ENCODE measurements around the gene CFAP20DC. TPM values are rescaled to one million over a fixed set of nuclear protein-coding genes. Genes with fewer than 3 reads are reported as not detected.
"Not testable (repeated sequence)": the region's sequence is repeated elsewhere in the genome, so short reads cannot be mapped to it uniquely, and the experiment has no call there.

CFAP20DC gene
- total RNA-seq, 1 donor from 2014 or later, result 0.18 TPM

- DNase-seq (ENCODE audit: low spot score), result no peak
Measured at GRCh38 chr3:58868097-58868779, 181.6 kb downstream of the CFAP20DC start.

- no peak for DNase-seq (ENCODE audit: low spot score)
Measured at GRCh38 chr3:58867621-58868020, 182.2 kb downstream of the CFAP20DC start.

DNA sequence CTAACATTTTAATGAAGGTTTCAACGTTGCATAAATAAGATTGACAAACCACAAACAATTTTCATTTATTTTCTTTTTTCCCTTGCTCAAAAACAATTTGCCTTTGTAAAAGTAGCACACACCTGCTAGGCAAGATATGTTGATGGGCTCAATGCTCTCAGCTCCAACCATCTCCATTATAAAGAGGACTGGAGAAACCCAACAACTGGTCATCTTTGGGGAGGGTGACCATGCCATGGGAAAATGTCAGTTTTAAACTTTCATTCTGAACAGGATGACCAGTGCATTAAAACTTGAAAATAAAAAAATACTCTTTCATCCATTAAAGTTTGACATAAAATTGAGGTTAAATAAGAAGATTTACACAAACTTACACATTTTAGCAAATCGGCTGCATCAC is 183.7 kb downstream of the CFAP20DC start:
- no peak for DNase-seq (ENCODE audit: low spot score)

DNA sequence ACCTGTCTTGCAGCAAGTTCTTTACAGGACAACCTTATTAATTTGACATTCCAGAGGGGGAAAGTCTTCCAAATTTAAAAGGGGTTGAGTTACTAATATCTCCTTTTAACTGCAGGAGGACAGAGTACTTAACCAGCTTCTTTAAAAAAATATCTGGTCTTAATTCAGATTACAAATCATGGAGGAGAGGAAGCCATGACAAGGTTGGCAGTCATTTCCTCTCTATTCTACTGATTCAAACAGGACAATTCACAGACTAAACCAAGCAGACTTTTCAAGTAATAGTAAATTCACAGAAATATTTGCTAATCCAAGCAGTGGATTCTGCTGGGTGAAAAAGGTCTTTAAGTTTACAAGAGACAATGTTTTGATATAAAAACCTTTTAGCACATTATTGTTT is 185.3 kb downstream of the CFAP20DC start:
- DNase-seq (ENCODE audit: low spot score), result no peak

- no peak for DNase-seq (ENCODE audit: low spot score)
Measured at GRCh38 chr3:58863206-58863605, 186.6 kb downstream of the CFAP20DC start.

DNA sequence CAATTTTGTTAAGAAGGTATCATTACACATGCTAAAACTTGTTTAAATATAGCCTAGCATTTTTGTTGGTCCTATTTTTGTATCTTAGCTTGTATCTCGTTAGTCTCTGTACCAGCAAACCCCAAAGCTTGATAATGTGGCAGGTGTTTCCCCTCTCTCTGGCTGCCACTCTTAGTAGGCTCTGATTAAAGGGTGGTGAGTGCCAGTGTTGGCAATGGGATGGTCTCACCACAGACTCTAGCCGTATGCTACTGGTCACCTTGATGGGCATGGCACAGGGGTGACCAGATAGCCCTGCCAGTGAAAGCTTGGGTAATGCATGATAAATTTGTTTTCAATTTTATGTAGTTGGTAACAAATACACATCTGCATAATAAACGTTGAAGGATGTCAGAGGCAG is 188.3 kb downstream of the CFAP20DC start:
- no peak for DNase-seq (ENCODE audit: low spot score)

DNA sequence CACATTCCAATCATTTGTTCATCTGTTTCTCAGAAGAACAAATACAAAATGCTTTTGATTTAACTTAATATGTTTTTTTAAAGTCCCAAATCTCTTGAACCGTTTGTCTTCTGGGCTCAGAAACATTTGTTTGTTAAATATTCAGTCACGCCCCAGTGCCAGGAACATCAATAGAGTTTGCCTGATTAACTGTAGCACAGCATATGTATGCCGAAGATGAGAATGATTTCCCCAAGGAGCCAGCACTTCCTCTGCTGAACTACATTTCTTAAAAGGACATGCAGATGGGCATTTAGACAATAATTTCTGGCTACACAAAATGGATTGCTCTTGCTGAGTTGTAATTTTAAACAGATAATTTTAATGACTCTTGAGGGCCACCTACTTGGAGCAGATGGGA is 191.7 kb downstream of the CFAP20DC start:
- DNase-seq (ENCODE audit: low spot score), result no peak

DNA sequence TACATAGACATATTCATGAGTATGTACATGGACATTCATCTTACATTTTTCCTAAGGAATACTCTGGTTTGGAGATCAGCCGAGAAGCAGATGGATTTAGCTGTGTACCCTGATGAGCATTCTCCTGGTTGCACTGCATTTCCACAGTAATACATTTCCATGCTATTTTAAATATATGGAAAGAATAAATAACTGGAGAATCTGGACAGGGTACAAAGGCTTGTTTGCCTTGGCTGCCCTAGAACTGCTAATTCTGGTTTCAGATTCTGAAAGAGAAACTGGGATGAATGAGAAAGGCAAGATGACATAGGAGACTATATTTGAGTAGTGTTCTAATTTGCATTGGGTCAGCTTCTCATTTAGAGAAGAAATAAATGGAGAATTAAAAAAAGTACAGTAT is 192.4 kb downstream of the CFAP20DC start:
- no peak for DNase-seq (ENCODE audit: low spot score)

DNA sequence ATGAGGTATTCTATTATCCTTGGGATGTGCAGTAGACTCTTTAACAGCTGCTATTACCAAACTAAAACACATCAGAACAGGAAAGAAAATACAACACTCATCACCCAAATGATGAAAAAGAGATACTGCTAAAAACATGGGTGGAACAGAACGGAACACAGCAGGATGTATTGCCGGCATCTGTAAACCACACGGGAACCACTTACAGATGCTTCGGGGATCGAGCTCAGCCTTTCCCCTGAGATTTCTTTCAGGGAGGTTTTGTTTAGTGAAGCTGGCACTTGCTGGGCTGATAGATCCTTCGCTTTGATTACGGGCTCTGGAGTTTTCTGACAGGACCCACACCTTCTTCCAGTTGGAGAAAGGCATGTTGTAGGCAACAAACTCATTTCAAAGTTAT is 201.0 kb downstream of the CFAP20DC start:
- no peak for DNase-seq (ENCODE audit: low spot score)

DNA sequence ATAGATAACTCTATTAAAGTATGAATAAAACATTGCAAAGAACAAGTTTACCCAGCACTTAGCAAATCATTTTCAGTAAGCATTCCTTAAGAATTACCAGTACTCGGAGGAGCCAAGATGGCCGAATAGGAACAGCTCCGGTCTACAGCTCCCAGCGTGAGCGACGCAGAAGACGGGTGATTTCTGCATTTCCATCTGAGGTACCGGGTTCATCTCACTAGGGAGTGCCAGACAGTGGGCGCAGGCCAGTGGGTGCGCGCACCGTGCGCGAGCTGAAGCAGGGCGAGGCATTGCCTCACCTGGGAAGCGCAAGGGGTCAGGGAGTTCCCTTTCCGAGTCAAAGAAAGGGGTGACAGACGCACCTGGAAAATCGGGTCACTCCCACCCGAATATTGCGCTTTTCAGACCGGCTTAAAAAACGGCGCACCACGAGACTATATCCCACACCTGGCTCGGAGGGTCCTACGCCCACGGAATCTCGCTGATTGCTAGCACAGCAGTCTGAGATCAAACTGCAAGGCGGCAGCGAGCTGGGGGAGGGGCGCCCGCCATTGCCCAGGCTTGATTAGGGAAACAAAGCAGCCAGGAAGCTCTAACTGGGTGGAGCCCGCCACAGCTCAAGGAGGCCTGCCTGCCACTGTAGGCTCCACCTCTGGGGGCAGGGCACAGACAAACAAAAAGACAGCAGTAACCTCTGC is 207.6 kb downstream of the CFAP20DC start:
- not testable (repeated sequence) for DNase-seq (ENCODE audit: low spot score)

DNA sequence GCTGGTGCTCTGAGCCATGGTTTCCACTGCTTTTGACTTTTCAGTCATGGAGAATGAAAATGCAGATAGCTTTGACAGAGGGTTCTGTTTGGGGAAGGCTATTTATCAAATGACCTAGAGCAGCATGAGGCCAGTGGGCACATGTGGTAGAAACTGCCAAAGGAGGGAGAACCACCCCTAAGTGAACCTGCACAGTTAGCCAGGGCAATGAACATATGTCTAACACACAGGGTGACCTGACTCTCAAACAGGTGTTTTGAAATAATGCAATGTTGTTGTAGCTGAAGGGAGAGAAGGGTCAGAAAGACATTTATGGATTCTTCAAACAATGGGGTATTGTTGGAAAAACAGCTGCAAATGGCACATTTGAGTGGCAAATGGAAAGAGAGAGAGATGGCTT is 208.9 kb downstream of the CFAP20DC start:
- no peak for DNase-seq (ENCODE audit: low spot score)

GRCh38 chr3:58839964-58840363 is 209.9 kb downstream of the CFAP20DC start:
- DNase-seq (ENCODE audit: low spot score), result no peak

GRCh38 chr3:58839187-58839586 is 210.6 kb downstream of the CFAP20DC start:
- no peak for DNase-seq (ENCODE audit: low spot score)

DNA sequence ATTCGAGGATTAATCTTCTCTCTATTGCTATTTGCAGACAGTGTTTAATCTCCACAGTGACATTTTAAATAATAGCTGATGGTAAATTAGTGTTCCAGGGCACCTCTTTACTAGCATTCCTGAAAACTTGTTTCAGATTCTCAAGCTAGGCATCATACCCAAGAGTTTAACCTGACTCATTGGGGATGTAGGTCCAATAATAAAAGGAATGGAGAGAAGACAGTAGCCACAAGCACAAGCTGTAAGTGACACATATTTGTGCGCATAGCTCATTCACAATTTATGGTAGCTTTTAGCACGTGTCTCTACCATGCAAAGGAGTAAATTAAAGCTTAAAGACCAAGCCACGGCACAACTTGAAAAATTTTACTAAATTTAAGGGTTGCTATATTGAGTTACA is 212.0 kb downstream of the CFAP20DC start:
- DNase-seq (ENCODE audit: low spot score), result no peak

DNA sequence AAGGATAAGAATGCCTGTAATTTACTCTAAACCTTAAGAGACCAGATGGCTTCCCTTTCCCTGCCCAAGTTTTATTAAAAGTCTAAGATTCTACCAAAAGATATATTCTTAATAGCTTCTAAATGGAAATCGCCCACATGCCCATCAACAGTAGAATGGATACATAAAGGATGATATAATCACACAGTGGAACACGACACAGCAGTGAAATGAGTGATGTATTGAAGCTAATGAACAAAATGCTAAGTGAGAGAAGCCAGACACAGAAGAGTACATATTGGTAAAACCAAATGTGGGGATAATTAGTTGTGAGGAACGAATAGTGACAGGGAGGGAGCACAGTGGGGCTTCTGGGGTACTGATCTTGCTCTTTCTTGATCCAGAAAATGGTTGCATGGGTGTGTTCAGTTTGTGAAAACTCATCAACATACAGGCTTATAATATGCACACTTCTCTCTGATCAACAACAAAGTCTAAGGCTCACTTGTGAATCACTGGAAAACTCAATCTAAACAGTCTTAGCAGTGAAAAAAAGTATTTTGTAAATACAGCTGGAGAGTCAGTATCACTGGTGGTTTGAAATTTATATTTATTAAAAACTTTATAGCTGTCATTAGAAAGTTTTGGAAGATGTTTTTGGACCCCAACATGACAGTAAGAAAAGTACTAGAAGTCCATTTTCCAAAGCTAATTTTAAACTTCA is 212.5 kb downstream of the CFAP20DC start:
- no peak for DNase-seq (ENCODE audit: low spot score)

- DNase-seq (ENCODE audit: low spot score), result no peak
Measured at GRCh38 chr3:58835086-58835485, 214.7 kb downstream of the CFAP20DC start.

- no peak for DNase-seq (ENCODE audit: low spot score)
Measured at GRCh38 chr3:58833491-58833890, 216.3 kb downstream of the CFAP20DC start.

GRCh38 chr3:58829321-58830000 is 220.4 kb downstream of the CFAP20DC start:
- DNase-seq (ENCODE audit: low spot score), result no peak

DNA sequence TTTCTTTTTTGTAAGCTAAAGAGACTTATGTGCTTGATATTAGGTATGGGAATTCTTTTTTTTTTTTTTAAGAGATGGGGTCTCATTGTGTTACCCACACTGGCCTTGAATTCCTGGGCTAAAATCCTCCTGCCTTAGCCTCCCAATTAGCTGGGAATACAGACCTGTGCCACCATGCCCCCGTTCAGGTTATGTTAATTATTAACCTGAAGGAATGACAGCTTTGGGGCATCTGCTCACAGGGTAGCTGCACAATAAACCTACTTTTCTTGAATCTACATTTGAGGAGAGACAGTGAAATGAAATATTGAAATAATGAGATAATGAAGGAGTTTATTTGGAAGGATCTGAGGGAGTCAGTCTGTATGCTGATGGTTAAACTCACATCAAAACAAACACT is 225.0 kb downstream of the CFAP20DC start:
- DNase-seq (ENCODE audit: low spot score), result no peak

GRCh38 chr3:58824285-58824684 is 225.5 kb downstream of the CFAP20DC start:
- no peak for DNase-seq (ENCODE audit: low spot score)

DNA sequence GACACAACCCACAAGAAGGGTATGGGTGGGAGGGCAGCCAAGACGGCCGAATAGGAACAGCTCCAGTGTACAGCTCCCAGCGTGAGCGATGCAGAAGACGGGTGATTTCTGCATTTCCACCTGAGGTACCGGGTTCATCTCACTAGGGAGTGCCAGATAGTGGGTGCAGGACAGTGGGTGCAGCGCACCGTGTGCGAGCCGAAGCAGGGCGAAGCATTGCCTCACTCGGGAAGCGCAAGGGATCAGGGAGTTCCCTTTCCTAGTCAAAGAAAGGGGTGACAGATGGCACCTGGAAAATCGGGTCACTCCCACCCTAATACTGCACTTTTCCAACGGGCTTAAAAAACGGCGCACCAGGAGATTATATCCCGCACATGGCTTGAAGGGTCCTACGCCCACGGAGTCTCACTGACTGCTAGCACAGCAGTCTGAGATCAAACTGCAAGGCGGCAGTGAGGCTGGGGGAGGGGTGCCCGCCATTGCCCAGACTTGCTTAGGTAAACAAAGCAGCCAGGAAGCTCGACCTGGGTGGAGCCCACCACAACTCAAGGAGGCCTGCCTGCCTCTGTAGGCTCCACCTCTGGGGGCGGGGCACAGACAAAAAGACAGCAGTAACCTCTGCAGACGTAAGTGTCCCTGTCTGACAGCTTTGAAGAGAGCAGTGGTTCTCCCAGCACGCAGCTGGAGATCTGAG is 243.1 kb downstream of the CFAP20DC start:
- not testable (repeated sequence) for DNase-seq (ENCODE audit: low spot score)

GRCh38 chr3:58804914-58805313 is 244.9 kb downstream of the CFAP20DC start:
- no peak for DNase-seq (ENCODE audit: low spot score)
